Measurements from ENCODE around the gene TRPT1. TPM values are rescaled to one million over a fixed set of nuclear protein-coding genes. Genes with fewer than 3 reads are reported as not detected.

The TRPT1 gene
- total RNA-seq, 6 donors from 2014 or later = 27.2 to 69.1 (median 35.2) TPM

DNA sequence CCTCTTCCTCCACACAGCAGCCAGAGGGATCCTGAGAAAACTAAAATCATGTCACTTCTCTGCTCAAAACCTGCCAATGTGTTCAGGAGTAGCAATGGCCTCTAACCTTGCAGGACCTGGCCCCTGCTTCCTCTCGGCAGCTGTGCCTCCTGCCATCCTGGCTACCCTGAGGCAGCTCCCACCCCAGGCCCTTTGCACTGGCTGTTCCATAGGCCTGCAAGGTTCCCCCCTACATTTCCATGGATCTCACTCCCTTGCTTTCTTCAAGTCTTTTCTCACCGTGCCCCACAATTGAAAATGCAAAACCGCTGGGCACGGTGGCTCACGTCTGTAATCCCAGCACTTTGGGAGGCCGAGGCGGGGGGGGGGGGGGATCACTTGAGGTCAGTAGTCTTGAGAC, 42.1 kb downstream of the TRPT1 start:
- H3K27ac ChIP-seq = peak overlapping the region in 3 of 4 donors; percentile 8 to 99 (median 24)
- no peak for DNase-seq
- TF ChIP-seq, protein P1, sequence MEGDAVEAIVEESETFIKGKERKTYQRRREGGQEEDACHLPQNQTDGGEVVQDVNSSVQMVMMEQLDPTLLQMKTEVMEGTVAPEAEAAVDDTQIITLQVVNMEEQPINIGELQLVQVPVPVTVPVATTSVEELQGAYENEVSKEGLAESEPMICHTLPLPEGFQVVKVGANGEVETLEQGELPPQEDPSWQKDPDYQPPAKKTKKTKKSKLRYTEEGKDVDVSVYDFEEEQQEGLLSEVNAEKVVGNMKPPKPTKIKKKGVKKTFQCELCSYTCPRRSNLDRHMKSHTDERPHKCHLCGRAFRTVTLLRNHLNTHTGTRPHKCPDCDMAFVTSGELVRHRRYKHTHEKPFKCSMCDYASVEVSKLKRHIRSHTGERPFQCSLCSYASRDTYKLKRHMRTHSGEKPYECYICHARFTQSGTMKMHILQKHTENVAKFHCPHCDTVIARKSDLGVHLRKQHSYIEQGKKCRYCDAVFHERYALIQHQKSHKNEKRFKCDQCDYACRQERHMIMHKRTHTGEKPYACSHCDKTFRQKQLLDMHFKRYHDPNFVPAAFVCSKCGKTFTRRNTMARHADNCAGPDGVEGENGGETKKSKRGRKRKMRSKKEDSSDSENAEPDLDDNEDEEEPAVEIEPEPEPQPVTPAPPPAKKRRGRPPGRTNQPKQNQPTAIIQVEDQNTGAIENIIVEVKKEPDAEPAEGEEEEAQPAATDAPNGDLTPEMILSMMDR (IDR thresholded peaks at IDR 0.05) = no peak
- TF ChIP-seq EP300 (IDR thresholded peaks at IDR 0.05) = no peak
- no peak for TF ChIP-seq POLR2AphosphoS5 (IDR thresholded peaks at IDR 0.05)
- TF ChIP-seq POLR2A (IDR thresholded peaks at IDR 0.05) = no peak
- no peaks in the 10 kb centered on the region for H3K9me3 ChIP-seq
- WGBS, 2 donors = 87 to 92% methylated on average over 7 of the region's 7 CpGs
- H3K4me3 ChIP-seq = no peak overlapping the region
- H3K36me3 ChIP-seq = peaks cover 0 to 2% (median 0%) of the 10 kb centered on the region in 4 donors
- H3K27me3 ChIP-seq = no peaks in the 10 kb centered on the region
- no peak for ATAC-seq (ENCODE audit: low FRiP score in 2 of 2)
- peaks cover 32 to 38% (median 35%) of the 10 kb centered on the region in 4 donors for H3K4me1 ChIP-seq

- 49 to 53% methylated on average over 15 to 16 of the region's 17 CpGs for WGBS, 2 donors
- ATAC-seq (ENCODE audit: low FRiP score in 2 of 2) (peak; percentile 64 to 75), DNase-seq (peak; percentile 88 to 97)
- Histone ChIP-seq H3K4me3 (peak overlapping the region in 1 of 4 donors; percentile 25), H3K4me1 (peaks cover 25 to 38% (median 32%) of the 10 kb centered on the region in 4 donors), H3K9me3 (no peaks in the 10 kb centered on the region), H3K36me3 (no peaks in the 10 kb centered on the region), H3K27me3 (no peaks in the 10 kb centered on the region), H3K27ac (peak overlapping the region; percentile 26 to 80 (median 66))
- TF ChIP-seq, protein P1 (IDR thresholded peaks at IDR 0.05) = no peak
- TF ChIP-seq POLR2AphosphoS5 (IDR thresholded peaks at IDR 0.05) (peak; percentile 45 to 96), POLR2A (IDR thresholded peaks at IDR 0.05) (peak in 3 of 4 donors; percentile 58 to 83 (median 62))
Measured at GRCh38 chr11:64181506-64182411, 44.2 kb downstream of the TRPT1 start.

DNA sequence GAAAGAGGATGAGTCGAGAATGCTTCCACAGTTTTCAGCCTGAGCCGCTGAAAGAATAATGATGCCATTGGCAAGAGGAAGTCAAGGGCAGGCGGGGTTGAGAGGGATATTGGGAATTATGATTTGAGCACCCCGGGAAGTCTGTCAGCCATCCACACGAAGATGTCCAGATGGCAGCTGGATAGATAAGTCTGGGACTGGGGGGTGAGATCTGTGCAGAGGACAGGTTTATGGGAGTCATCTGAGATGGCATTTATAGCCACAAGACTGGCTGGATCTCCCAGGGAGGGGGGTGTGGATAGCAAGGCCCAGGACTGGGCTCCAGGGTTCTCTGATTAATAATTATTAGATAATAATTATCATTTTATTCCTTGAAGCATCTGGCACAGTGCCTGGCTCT, 45.1 kb downstream of the TRPT1 start:
- DNase-seq (no peak), ATAC-seq (ENCODE audit: low FRiP score in 2 of 2) (no peak)
- WGBS, 2 donors = 71 to 76% methylated on average over 5 of the region's 5 CpGs
- Histone ChIP-seq H3K27me3 (no peaks in the 10 kb centered on the region), H3K27ac (peak overlapping the region; percentile 26 to 80 (median 66)), H3K4me3 (no peak overlapping the region), H3K36me3 (no peaks in the 10 kb centered on the region), H3K4me1 (peaks cover 25 to 38% (median 32%) of the 10 kb centered on the region in 4 donors), H3K9me3 (no peaks in the 10 kb centered on the region)
- TF ChIP-seq EP300 (IDR thresholded peaks at IDR 0.05) (no peak), POLR2A (IDR thresholded peaks at IDR 0.05) (no peak), POLR2AphosphoS5 (IDR thresholded peaks at IDR 0.05) (no peak)
- TF ChIP-seq, protein P1 (IDR thresholded peaks at IDR 0.05) = no peak

- Histone ChIP-seq H3K27me3 (no peaks in the 10 kb centered on the region), H3K4me3 (no peak overlapping the region), H3K9me3 (no peaks in the 10 kb centered on the region), H3K27ac (no peak overlapping the region), H3K36me3 (no peaks in the 10 kb centered on the region), H3K4me1 (peaks cover 18 to 29% (median 24%) of the 10 kb centered on the region in 4 donors)
- no peak for TF ChIP-seq POLR2AphosphoS5 (IDR thresholded peaks at IDR 0.05)
- TF ChIP-seq, protein P1 (IDR thresholded peaks at IDR 0.05) = no peak
- DNase-seq (no peak), ATAC-seq (ENCODE audit: low FRiP score in 2 of 2) (no peak)
- 95 to 96% methylated on average over 9 to 12 of the region's 12 CpGs for whole genome bisulfite sequencing, 2 donors
Measured at GRCh38 chr11:64178951-64179639, 46.9 kb downstream of the TRPT1 start.
